HG03521 (cell line): ENCODE data around the gene SEMA4D.
"Not testable (repeated sequence)": the region's sequence is repeated elsewhere in the genome, so short reads cannot be mapped to it uniquely, and the experiment has no call there.

Experiments
- ATAC-seq: cut with Tn5 transposase; IDR thresholded peaks from one replicate; pipeline ENCODE4 v1.9.1; 2021; ENCODE audit warnings: mild to moderate bottlenecking, moderate library complexity; ENCODE audit not compliant: unreplicated experiment

The SEMA4D gene

GRCh38 chr9:89483592-89484474 is 14.1 kb downstream of the SEMA4D start:
- peak; percentile 69 for ATAC-seq

- ATAC-seq, result no peak
Measured at GRCh38 chr9:89482901-89483361, 15.0 kb downstream of the SEMA4D start.

DNA sequence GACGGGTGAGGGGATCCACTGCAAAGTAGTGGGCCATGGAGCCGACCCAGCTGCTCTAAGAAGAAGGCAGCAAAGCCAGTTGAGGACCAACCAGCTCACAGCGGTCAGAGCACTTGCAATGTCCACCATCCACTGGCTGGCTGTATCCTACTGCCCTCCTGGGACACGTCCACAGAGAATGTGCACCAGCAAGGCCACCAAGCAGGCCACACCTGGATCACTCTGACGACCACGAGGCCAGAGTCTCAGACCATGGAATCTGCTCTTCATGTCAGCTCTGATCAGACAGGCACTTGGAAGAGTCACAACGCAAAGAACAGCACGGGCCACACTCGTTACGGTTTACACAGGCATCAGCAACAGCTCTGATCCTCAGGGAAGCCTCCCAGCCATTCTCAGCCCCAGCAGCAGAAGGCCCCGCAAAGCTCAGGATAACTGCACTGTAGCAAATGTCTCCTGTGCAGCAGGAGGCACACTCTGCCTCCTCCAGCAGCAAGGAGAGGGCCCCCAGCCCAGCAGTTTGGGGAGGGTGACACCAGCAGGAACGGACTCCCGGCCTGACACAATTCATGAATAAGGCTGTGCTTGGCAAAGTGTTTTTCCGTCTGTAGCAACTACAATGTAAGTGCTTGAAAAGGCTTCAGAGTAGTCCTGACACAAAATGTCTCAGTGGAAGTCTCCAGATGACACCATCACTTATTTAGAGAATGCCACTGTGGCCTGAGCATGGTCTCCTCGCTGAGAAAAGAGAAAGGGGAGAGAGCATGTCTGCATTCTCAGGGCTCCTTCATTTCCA is 15.7 kb downstream of the SEMA4D start:
- ATAC-seq, result no peak

- ATAC-seq, result no peak
Measured at GRCh38 chr9:89481538-89481915, 16.4 kb downstream of the SEMA4D start.

DNA sequence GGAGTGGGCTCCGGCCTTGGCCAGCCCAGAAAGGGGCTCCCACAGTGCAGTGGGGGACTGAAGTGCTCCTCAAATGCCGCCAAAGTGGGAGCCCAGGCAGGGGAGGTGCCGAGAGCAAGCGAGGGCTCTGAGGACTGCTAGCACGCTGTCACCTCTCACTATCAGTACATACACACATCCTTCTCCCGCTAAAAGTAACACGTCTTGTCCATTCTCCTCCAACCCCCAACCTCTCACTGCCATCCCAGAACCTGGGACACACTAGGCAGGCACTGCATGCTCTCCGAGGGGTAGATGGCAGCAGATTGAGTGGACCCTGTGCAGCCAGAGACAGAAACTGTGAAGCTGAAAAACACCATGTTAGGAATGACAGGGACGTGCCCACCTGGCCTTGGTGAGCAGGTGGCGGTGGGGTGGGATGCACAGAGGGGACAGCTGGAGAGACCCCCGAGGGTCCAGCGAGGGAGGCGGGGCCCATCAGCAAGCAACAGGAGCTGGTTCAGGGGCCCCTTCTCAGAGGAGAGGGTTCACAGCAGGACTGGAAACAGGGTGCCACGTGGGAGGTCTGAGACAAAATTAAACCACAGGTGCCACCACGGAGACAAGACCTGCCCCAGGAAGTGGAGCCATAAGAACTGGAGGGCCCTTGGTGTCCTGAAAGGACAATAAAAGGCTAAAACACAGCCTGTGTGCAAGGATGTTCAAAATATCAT is 16.9 kb downstream of the SEMA4D start:
- ATAC-seq, result no peak

GRCh38 chr9:89480372-89480771 is 17.5 kb downstream of the SEMA4D start:
- not testable (repeated sequence) for ATAC-seq

- not testable (repeated sequence) for ATAC-seq
Measured at GRCh38 chr9:89479669-89480011, 18.3 kb downstream of the SEMA4D start.

DNA sequence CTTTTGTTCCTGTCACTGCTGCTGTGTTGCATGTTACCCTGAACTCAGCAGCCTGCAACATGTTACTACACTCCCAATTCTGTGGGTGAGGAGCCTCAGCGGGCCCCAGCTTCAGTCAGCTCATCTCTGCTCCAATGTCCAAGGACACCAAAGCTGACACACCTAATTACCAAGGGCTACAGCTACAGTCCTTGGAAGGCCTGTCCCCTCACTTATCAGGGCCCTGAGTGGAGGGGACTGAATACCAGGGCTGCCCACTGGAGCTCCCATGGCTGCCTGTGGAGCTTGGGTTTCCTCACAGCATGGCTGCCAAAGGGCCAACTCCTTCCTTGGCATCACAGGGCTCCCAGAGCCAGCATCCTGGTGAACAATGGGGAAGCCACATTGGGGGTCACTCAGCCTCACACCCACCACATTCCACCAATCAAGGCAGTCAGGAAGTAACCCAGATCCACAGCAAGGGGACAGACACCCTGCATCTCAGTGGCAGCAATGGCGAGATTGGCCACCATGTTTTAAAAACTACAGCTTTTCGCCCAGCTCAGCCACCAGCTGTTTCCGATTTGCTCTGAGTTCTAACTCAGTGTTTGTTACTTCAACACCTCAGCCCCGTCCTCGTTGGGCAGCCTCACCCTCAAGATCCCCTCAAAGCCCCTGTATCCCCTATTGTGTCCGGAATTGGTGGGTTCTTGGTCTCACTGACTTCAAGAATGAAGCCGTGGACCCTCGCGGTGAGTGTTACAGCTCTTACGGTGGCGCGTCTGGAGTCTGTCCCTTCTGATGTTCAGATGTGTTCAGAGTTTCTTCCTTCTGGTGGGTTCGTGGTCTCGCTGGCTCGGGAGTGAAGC is 18.9 kb downstream of the SEMA4D start:
- no peak for ATAC-seq

- ATAC-seq, result no peak
Measured at GRCh38 chr9:89477811-89478630, 19.9 kb downstream of the SEMA4D start.

DNA sequence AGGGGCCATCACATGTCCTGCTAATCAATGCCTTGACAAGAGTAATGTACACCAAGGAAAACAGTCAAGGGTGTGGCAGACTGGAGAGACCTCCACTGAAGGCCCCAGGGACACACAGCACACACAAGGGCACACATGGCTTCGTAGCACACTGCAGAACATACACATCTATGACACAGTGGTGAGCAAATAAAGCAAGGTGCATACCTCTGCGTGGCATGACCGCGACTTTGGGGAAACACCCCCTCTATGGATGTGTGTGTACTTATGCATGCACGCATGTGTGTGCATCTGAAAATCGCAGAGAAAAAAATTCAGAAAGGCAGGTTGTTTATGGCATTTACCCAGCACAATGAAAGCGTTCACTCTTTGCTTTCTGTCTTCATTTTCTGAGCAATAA is 20.5 kb downstream of the SEMA4D start:
- no peak for ATAC-seq

- ATAC-seq, result no peak
Measured at GRCh38 chr9:89476546-89476945, 21.4 kb downstream of the SEMA4D start.

- no peak for ATAC-seq
Measured at GRCh38 chr9:89475891-89476440, 21.9 kb downstream of the SEMA4D start.

DNA sequence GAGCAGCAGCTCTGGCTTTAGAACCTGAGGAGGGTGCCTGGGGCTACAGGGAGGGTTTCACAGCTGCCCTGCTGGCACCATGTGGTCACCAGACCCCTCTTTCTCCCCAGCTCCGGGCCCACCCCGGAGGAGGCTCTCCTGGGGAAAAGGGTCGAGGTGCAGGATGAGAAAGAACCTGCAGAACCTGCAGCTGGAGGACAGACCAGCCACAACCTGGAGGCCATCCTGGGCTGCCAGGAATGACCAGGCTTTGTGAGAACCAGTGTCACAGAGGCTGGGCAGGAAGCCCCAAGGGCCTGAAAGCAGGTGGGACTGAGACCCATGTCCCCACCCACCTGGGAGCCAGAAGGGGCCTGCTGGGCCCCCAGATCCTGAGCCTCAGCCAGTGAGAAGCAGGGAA is 23.0 kb downstream of the SEMA4D start:
- ATAC-seq, result no peak

DNA sequence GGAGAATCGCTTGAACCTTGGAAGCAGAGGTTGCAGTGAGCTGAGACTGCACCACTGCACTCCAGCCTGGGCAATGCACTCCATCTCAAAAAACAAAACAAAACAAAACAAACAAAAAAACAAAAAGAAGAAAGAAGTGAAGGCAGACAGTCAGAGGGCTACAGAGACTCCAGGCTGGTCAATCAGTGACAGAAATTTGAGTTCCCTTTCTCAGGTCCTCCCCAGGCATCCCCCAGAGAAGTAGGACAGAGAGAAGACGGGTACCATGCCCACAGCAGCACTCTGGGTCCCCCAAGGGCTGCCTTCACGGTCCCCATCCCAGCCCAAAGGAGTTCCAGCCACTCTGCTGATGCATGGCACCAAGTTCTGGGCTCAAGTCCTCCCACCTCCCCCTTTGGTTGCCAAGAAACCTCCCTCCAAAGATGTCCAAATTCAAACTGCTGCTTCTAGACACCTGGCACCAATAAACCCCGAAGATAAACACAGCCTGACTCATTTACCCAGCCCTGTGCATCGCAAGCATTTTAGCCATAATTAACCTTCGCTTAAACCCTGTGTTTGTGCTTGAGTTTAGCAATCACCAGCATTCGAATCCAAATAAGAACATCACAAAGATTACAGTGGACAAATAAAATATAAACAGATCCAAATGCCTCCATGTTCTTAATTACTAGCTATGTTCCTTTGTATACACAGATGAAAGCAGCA is 24.0 kb downstream of the SEMA4D start:
- no peak for ATAC-seq

DNA sequence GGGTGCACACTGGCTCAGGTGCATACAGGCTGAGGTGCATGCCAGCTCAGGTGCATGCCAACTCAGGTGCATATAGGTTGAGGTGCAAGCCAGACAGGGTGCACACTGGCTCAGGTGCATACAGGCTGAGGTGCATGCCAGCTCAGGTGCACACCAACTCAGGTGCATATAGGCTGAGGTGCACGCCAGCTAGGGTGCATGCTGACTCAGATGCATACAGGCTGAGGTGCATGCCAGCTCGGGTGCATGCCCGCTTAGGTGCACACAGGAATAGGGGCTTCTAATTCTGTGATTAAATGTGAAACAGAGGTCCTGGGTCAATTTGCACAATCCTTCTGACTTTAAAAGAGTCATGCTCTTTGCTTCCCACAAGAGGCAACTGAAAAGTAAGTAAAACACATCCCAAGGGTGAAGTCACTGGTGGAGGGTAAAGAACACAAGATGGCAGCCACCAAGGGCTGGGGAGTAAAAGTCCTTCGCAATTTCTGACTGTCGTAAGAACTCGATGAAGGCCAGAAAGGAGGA is 26.1 kb downstream of the SEMA4D start:
- not testable (repeated sequence) for ATAC-seq

DNA sequence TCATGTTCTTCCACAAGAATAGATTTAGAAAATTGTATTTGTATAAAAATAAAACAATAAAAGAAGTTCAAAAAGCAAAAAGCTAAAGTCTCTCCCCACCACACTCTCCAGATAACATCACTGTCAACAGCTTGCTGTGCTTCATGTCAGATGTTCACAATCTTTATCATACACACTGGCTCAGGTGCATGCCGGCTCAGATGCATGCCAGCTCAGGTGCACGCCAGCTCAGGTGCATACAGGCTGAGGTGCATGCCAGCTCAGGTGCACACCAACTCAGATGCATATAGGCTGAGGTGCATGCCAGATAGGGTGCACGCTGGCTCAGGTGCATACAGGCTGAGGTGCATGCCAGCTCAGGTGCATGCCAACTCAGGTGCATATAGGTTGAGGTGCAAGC is 26.5 kb downstream of the SEMA4D start:
- no peak for ATAC-seq

GRCh38 chr9:89470224-89470839 is 27.6 kb downstream of the SEMA4D start:
- ATAC-seq, result no peak

- ATAC-seq, result no peak
Measured at GRCh38 chr9:89469003-89469402, 28.9 kb downstream of the SEMA4D start.
